ENCODE data around the gene PTPN20.
A peak's percentile ranks its signal among the peaks of the same experiment; 100 is the strongest.

PTPN20 gene

GRCh38 chr10:47022311-47023131 is 111.3 kb downstream of the PTPN20 start:
- no peak for DNase-seq

DNA sequence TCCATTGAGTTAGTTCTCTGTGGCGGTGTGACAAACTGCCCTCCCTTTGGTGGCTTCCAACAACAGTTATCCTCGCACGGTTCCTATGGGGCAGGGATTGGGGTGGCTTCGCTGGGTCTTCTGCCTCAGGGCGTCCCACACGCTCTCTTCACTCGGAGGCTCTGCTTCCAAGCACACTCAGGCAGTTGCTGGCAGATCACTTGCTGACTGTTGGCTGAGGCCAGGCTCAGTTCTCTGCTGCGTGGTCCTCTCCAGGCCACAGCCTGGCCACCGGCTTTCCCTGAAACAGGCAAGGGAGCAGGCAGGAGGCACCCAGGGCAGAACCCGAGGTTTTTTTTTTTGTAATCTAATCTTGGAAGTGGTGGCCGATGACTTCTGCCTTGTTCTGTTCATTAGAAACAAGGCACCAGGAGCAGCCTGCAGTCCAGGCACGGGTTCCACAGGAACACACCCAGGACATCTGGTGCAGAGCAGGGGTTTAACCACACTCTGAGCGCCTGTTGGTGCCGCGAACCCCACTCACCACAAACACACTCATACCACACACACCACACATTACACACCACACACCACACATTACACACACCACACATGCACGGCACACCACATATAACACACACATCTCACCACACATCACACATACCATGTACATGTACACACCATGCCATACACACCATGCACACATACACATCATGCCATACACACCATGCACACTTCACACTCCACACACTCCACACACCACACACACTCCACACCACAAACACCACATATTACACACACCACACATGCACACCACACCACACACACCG is 112.2 kb downstream of the PTPN20 start:
- DNase-seq, result no peak

- DNase-seq, result no peak
Observed at GRCh38 chr10:47024046-47024322, 112.8 kb downstream of the PTPN20 start.

DNA sequence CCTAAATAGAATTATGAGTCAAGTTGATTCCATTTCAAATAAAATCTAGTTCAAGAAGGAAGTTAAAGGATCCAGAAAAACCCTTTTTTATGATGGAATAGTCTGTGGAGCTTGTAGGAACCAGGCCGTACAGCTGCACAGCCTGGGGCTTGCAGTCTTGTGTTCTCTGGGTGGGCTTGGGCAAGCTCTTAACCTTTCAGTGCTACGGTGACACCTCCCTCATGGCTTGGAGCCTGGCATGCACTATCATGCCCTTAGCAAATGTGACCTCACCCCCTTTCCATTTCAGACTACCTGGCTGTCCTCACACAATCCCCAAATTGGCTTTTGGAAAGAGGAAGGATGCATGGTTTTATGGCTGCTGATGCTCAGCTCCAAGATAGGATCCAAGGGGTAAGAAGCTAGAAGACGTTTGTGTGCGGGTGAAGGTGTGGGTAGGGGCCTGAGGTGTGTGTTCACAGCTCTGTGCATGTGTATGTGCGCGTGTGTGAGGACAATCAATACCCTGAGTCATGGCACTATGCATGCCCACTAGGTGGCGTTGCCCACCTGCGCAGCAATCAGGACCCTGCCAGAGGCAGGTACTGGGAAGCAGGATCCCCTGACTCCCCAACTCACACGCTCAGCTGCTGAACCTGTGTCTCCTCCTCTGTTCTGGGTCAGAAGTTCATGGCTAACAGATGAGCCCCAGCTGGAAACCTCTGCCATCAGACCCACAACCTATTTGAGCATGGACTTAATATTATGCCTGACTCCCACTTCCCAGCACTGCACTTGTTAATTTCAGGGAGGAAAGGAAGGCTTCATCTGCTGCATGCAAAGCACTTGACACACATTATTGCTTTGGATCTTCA is 113.4 kb downstream of the PTPN20 start:
- DNase-seq, result peak; percentile 64

- no peak for DNase-seq
Observed at GRCh38 chr10:47025253-47025539, 114.0 kb downstream of the PTPN20 start.

GRCh38 chr10:47025540-47026300 is 114.5 kb downstream of the PTPN20 start:
- no peak for DNase-seq

DNA sequence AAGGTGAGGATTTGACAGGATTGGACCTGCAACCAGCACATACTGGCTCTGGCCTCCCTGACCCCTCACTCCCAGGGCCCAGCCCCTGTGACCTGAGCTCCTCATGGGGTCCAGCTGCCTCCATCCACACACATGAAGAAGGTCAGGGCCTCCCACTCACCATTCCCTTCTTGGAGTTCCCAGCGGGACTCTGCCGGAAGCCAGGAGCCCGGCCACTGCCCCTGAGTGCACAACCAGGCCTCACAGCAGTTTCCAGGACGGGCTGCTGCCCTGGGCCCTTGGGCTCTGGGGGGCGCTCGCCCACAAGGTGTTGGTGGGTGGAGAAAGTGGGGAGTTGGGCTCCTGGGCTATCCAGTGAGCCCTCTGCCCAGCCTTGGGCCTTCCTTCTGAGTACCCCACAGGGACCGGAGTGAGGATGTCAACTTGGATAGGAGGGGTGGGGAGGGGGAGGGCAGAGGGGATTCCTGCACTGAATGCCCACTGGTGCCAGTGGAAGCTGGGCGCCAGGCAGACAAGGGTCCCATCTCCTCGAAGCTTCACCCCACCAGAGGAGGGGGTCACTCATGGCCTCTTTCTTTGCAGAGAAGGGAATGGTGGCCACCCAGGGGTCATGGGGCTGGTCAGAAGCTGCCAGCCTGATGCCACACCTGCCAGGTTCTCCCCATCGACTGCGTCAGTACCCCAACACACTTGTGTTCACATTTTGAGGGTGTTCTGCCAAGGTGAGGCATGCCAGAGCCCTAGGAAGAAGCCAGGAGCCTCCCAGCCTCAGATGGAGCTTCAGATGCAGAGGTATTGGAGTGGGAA is 115.3 kb downstream of the PTPN20 start:
- DNase-seq, result no peak

DNA sequence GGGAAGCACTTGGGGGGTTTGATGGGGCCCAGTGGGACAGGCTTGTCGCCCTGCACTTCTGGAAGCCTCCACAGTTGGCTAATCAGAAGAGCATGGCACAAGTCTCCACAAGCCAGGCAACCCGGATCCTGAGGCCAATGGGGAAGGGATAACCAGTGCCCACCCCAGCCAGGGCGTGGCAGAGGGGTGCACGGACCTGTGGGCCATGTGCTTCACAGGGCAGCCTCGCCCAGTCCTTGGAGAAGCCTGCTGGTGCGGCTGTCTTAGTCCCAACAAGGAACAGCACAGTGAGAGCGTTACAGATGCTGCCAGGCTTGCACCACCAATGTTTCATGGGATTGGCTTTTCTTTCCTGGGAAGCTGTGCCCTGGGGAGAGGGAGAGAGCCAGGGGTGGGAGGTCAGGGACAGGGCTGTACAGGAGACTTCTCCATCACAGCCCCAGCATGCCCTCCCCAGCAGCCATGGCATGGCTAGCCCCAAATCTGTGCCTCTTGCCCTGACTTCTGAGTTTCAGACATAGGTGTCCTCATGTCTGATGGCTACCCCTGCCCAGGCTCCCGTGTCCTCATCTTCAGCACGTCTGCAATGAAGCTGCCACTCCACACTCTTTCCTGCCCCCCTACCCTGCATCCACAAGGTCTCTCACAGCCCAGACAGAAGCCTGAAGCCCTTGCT is 116.0 kb downstream of the PTPN20 start:
- DNase-seq, result no peak

DNA sequence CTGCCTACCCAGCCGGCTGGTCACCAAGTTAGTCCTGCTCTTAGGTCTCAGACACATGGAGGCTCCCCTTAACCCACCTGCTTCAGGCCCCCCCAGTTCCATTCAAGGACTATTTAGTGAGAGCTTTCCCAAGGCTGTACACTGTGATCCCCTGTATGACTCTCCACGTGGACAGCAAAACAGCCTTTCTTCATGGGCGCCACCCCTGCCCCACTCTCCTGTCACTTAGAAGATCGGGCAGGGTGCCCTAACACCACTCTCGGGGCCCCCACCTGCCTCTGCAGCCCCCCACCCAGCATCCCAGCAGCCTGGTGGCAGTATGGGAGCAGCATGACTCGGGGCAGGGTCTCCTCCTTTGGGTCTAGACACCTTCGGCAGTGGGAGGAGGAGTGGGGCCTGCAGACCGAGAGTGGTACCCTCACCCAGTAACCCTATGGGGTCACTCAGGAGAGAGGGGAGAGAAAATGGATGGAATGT is 116.6 kb downstream of the PTPN20 start:
- no peak for DNase-seq

DNA sequence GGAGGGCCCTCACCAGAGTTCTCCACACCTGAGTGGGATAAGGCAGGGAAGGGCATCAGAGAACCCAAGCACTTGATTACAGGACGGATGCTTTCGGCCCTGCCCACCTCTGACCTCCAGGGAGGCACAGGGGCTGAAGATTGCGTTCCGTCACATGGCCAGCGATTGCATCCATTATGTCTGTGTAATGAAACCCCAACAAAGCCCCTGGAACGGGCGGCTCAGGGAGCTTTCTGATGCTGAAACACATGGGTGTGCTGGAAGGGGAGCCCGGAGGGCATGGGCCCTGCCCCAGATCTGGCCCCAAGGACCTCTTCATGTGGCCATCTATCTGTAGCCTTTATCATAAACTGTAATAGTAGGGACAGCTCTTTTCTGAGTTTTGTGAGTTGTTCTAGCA is 117.2 kb downstream of the PTPN20 start:
- DNase-seq, result no peak

DNA sequence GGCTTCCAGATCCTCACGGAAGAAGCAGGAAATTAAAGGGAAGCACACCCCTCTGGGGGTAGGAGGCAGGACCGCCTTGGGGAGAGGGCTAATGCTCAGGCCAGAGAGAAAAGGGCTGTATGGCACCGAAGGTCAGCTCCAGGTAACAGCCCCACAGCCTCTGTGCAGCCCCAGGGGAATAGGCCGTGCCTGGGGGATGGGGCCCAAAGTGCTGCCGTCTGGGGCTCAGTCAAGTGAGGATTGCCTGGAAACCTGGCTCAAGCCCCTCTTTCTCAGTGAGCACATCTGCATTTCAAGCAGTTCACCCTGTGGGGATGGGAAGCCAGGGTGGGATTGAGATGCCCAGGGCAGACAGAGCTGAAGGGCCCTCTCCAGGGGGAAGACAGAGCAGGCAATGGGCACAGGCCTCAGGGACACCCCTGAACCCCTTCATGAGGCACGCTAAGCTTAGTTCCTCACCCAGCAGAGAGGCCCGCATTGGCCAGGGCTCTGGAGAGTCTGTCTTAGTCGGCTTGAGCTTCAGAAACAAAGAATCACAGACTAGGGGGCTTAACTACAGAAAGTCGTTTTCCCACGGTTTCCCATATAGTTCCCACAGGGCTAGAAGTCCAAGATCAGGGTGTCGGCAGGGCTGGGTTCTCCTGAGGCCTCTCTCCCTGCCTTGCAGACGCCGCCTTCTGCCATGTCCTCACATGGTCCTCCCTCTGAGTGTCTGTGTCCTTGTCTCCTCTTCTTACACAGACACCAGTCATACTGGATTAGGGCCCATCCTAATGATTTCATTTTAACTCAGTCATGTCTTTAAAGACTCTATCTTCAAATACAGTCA is 118.2 kb downstream of the PTPN20 start:
- DNase-seq, result no peak

GRCh38 chr10:47030191-47030703 is 119.0 kb downstream of the PTPN20 start:
- DNase-seq, result no peak

DNA sequence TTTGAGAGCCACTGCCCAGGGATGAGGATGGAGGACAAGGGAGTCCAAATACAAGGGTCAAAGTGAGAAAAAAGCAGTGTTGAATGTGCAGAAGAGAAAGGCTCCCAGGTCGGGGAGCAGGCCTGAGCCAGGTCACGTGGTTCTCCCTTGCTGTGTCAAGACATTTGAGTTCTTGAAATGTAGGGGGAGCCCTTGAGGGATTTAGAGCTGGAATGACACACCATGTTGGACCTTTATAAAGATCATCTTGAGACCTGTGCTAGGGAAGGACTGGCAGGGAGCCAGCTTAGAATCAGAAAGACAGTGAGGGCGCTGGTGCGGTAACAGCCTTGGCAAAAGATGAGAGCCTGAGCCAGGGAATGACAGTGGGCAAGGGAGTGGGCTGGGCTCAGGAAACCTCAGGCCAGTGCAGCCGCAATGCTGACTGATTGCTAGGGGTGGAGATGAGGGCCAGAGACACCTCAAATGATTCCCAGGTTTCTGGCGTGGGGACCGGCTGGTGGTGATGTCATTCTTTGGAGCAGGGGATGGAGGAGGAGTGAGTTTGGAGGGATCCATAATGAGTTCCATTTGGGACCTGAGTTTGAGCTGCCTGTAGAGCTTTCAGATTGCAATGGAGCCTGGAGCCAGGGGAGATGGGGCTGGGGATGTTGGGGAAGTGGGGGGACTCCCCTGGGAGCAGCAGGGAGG is 120.1 kb downstream of the PTPN20 start:
- no peak for DNase-seq

- no peak for DNase-seq
Observed at GRCh38 chr10:47031901-47032465, 120.8 kb downstream of the PTPN20 start.

DNA sequence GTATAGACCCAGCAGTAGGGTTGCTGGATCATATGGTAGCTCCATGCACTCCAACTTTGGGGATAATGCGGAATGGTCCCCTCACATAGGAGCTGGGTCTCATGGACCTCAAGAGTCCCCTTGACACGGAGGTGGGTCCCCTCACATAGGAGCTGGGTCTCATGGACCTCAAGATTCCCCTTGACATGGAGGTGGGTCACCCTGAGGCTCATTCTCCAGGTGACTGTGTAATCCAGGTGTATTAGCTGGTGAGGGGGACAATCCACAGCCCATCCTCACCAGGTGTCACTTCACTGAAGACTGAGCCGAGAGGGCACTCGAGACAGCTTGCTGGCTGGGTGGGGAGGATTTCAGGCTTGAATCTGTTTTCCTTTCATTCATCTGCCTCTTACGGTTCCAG is 121.9 kb downstream of the PTPN20 start:
- no peak for DNase-seq

DNA sequence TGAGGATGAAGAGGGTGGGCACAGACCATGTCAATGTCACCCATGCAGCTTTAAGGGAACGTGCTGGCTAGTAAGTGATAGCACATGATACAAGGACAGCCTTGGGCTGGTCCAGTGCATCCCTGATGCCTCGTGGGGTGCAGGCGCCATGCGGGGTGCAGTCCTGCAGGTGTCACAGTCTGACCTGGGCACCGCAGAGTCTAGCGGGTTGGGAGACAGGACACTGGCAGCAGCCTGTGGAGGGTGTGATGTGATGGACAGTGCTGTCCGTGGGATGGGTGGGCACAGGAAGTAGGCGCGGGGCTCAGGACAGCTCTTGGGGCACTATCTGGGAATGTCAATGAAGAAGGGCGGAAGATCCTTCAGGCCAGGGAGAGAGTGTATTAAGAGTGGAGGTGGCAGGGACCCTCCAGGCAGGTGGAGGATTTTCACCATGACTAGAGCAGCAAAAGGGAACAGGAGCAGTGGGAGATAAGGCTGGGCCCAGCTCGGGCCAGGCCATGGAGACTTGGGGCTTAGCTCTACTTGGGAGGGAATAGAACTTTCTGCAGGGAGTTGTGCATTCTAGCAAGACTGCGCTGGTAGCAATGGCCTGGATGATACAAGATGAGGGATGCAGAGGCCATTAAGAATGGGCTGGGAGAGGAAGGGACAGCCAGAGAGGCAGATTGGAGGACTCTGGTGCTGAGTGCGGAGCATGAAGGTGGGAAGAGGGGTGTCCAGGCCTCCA is 122.5 kb downstream of the PTPN20 start:
- DNase-seq, result no peak

- DNase-seq, result no peak
Observed at GRCh38 chr10:47034441-47035051, 123.3 kb downstream of the PTPN20 start.
